GM23248 (cell line): Measurements from ENCODE around the gene C18orf32.

ENCODE experiments used
- EZH2 ChIP-seq: fragments of 200-600 bp; sonication (generic); IDR thresholded peaks from 2 replicates; pipeline ENCODE4 v1.6.1; 2018; ENCODE audit warnings: antibody characterized with exemption, mild to moderate bottlenecking; ENCODE audit not compliant: insufficient read depth, poor library complexity, severe bottlenecking
- EZH2phosphoT487 ChIP-seq: fragments of 200-600 bp; sonication (generic); IDR thresholded peaks from 2 replicates; pipeline ENCODE4 v1.6.1; 2018; ENCODE audit warnings: antibody characterized with exemption, moderate library complexity, mild to moderate bottlenecking, low read depth; ENCODE audit not compliant: insufficient read depth

DNA sequence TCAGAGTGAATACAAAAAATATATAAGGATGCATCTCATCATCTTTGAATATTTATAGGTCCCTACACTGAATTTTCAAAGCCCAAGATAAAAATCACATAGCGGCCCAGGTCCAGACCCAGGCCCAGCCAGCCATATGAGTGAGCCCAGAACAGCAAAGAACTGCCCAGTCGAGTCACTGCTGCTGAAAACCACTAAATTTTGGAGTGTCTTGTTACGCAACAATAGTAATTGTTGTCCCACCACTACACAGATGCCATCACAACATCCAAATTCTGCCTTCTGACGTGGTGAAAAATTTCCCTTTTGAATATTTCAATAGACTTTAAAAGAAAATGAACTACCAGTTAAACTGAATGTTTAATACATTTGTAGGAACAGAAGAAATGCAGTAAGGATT lies 5.7 kb downstream of the C18orf32 start:
- TF ChIP-seq EZH2phosphoT487 (no peak), EZH2 (no peak)
